Measurements from ENCODE around the gene MEF2A.

The MEF2A gene

DNA sequence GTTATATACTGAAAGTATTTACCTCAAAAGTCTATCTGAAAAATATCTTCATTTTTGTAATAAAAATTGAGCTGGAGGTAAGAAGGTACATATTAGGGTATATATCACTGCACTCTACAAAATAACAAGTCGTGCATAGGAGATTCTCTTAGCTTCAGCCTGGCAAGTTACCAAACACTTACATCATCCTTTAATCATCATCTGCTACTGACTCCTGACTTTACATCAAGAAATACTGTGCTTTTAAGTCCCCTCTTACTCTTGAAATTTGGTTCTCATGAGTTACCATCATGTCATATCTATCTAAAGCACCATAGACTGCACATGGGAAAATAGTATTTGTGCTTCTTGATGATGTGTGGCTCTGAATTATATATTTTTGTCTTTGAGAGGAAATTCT lies 116.7 kb downstream of the MEF2A start:
- Histone ChIP-seq H3K27ac (ENCODE audit: low read depth, low read length) (peak overlapping the region; percentile 52), H3K9me3 (ENCODE audit: control insufficient read depth in 5 of 5, low read length in 5 of 5) (peaks cover 0 to 5% (median 0%) of the 10 kb centered on the region in 5 donors), H3K27me3 (ENCODE audit: control insufficient read depth in 5 of 5, insufficient read depth in 4 of 5, low read length in 5 of 5) (no peaks in the 10 kb centered on the region), H3K4me3 (ENCODE audit: low read depth in 1 of 5, low read length in 5 of 5) (no peak overlapping the region), H3K9ac (ENCODE audit: low read length in 5 of 5) (no peak overlapping the region), H3K36me3 (ENCODE audit: control insufficient read depth in 5 of 5, insufficient read depth in 5 of 5, low read length in 5 of 5) (peaks cover 8 to 45% (median 12%) of the 10 kb centered on the region in 5 donors), H3K4me1 (ENCODE audit: control insufficient read depth in 5 of 5, insufficient read depth in 5 of 5, low read length in 5 of 5) (peaks cover 0 to 16% (median 4%) of the 10 kb centered on the region in 5 donors)

- H3K27me3 ChIP-seq (ENCODE audit: control insufficient read depth in 5 of 5, insufficient read depth in 4 of 5, low read length in 5 of 5): no peaks in the 10 kb centered on the region
- H3K27ac ChIP-seq (ENCODE audit: low read depth, low read length): peak overlapping the region; percentile 52
- H3K4me1 ChIP-seq (ENCODE audit: control insufficient read depth in 5 of 5, insufficient read depth in 5 of 5, low read length in 5 of 5): peaks cover 0 to 16% (median 4%) of the 10 kb centered on the region in 5 donors
- no peak overlapping the region for H3K9ac ChIP-seq (ENCODE audit: low read length in 5 of 5)
- peaks cover 8 to 40% (median 12%) of the 10 kb centered on the region in 5 donors for H3K36me3 ChIP-seq (ENCODE audit: control insufficient read depth in 5 of 5, insufficient read depth in 5 of 5, low read length in 5 of 5)
- H3K9me3 ChIP-seq (ENCODE audit: control insufficient read depth in 5 of 5, low read length in 5 of 5): peaks cover 0 to 5% (median 0%) of the 10 kb centered on the region in 5 donors
- H3K4me3 ChIP-seq (ENCODE audit: low read depth in 1 of 5, low read length in 5 of 5): no peak overlapping the region
These were observed 117.4 kb downstream of the MEF2A start for GRCh38 chr15:99683000-99683670.

GRCh38 chr15:99686290-99686689 lies 120.5 kb downstream of the MEF2A start:
- Histone ChIP-seq H3K9ac (ENCODE audit: low read length in 5 of 5) (no peak overlapping the region), H3K4me1 (ENCODE audit: control insufficient read depth in 5 of 5, insufficient read depth in 5 of 5, low read length in 5 of 5) (peaks cover 0 to 16% (median 4%) of the 10 kb centered on the region in 5 donors), H3K27me3 (ENCODE audit: control insufficient read depth in 5 of 5, insufficient read depth in 4 of 5, low read length in 5 of 5) (no peaks in the 10 kb centered on the region), H3K9me3 (ENCODE audit: control insufficient read depth in 5 of 5, low read length in 5 of 5) (peaks cover 0 to 5% (median 0%) of the 10 kb centered on the region in 5 donors), H3K27ac (ENCODE audit: low read depth, low read length) (no peak overlapping the region), H3K36me3 (ENCODE audit: control insufficient read depth in 5 of 5, insufficient read depth in 5 of 5, low read length in 5 of 5) (peaks cover 9 to 36% (median 14%) of the 10 kb centered on the region in 5 donors), H3K4me3 (ENCODE audit: low read depth in 1 of 5, low read length in 5 of 5) (no peak overlapping the region)

GRCh38 chr15:99692825-99693224 lies 127.0 kb downstream of the MEF2A start:
- Histone ChIP-seq H3K9ac (ENCODE audit: low read length in 5 of 5) (no peak overlapping the region), H3K27me3 (ENCODE audit: control insufficient read depth in 5 of 5, insufficient read depth in 4 of 5, low read length in 5 of 5) (no peaks in the 10 kb centered on the region), H3K4me1 (ENCODE audit: control insufficient read depth in 5 of 5, insufficient read depth in 5 of 5, low read length in 5 of 5) (peaks cover 0 to 4% (median 0%) of the 10 kb centered on the region in 5 donors), H3K36me3 (ENCODE audit: control insufficient read depth in 5 of 5, insufficient read depth in 5 of 5, low read length in 5 of 5) (peaks cover 28 to 51% (median 44%) of the 10 kb centered on the region in 5 donors), H3K9me3 (ENCODE audit: control insufficient read depth in 5 of 5, low read length in 5 of 5) (no peaks in the 10 kb centered on the region), H3K27ac (ENCODE audit: low read depth, low read length) (no peak overlapping the region), H3K4me3 (ENCODE audit: low read depth in 1 of 5, low read length in 5 of 5) (no peak overlapping the region)

DNA sequence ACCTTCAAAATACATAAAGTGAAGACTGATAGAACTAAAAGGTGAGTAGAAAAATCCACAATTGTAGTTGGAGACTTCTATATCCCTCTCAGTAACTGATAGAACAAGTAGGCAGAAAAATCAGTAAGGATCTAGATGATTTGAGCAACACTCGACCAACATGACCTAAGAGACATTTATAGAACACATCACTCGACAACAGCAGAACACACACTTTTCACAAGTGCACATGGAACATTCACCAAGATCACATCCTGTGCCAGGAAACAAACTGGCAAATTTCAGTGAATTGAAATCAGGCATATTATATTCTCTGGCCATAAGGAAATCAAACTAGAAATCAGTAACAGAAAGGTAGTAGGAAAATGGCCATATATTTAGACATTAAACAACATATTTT lies 130.3 kb downstream of the MEF2A start:
- H3K36me3 ChIP-seq (ENCODE audit: control insufficient read depth in 5 of 5, insufficient read depth in 5 of 5, low read length in 5 of 5): peaks cover 20 to 36% (median 29%) of the 10 kb centered on the region in 5 donors
- H3K27ac ChIP-seq (ENCODE audit: low read depth, low read length): no peak overlapping the region
- no peak overlapping the region for H3K9ac ChIP-seq (ENCODE audit: low read length in 5 of 5)

GRCh38 chr15:99702895-99703602 lies 137.3 kb downstream of the MEF2A start:
- peak overlapping the region in 3 of 5 donors; percentile 50 to 57 (median 55) for H3K9ac ChIP-seq (ENCODE audit: low read length in 5 of 5)

More for the DNA sequence above, 130.3 kb downstream of the MEF2A start:
- no peak overlapping the region for H3K4me3 ChIP-seq (ENCODE audit: low read depth in 1 of 5, low read length in 5 of 5)
- H3K4me1 ChIP-seq (ENCODE audit: control insufficient read depth in 5 of 5, insufficient read depth in 5 of 5, low read length in 5 of 5): peaks cover 0 to 9% (median 0%) of the 10 kb centered on the region in 5 donors
- H3K27me3 ChIP-seq (ENCODE audit: control insufficient read depth in 5 of 5, insufficient read depth in 4 of 5, low read length in 5 of 5): no peaks in the 10 kb centered on the region
- no peaks in the 10 kb centered on the region for H3K9me3 ChIP-seq (ENCODE audit: control insufficient read depth in 5 of 5, low read length in 5 of 5)

GRCh38 chr15:99703603-99704443 lies 138.0 kb downstream of the MEF2A start:
- peaks cover 0 to 5% (median 0%) of the 10 kb centered on the region in 5 donors for H3K36me3 ChIP-seq (ENCODE audit: control insufficient read depth in 5 of 5, insufficient read depth in 5 of 5, low read length in 5 of 5)
- H3K4me3 ChIP-seq (ENCODE audit: low read depth in 1 of 5, low read length in 5 of 5): peak overlapping the region in 3 of 5 donors; percentile 20 to 37 (median 28)
- no peaks in the 10 kb centered on the region for H3K27me3 ChIP-seq (ENCODE audit: control insufficient read depth in 5 of 5, insufficient read depth in 4 of 5, low read length in 5 of 5)
- peak overlapping the region; percentile 93 for H3K27ac ChIP-seq (ENCODE audit: low read depth, low read length)
- H3K9me3 ChIP-seq (ENCODE audit: control insufficient read depth in 5 of 5, low read length in 5 of 5): no peaks in the 10 kb centered on the region
- H3K4me1 ChIP-seq (ENCODE audit: control insufficient read depth in 5 of 5, insufficient read depth in 5 of 5, low read length in 5 of 5): peaks cover 11 to 38% (median 30%) of the 10 kb centered on the region in 5 donors
- peak overlapping the region in 4 of 5 donors; percentile 50 to 57 (median 52) for H3K9ac ChIP-seq (ENCODE audit: low read length in 5 of 5)

More at GRCh38 chr15:99702895-99703602, 137.3 kb downstream of the MEF2A start:
- Histone ChIP-seq H3K9me3 (ENCODE audit: control insufficient read depth in 5 of 5, low read length in 5 of 5) (no peaks in the 10 kb centered on the region), H3K4me1 (ENCODE audit: control insufficient read depth in 5 of 5, insufficient read depth in 5 of 5, low read length in 5 of 5) (peaks cover 7 to 31% (median 23%) of the 10 kb centered on the region in 5 donors), H3K27ac (ENCODE audit: low read depth, low read length) (peak overlapping the region; percentile 93), H3K4me3 (ENCODE audit: low read depth in 1 of 5, low read length in 5 of 5) (peak overlapping the region in 2 of 5 donors; percentile 20 to 37), H3K27me3 (ENCODE audit: control insufficient read depth in 5 of 5, insufficient read depth in 4 of 5, low read length in 5 of 5) (no peaks in the 10 kb centered on the region), H3K36me3 (ENCODE audit: control insufficient read depth in 5 of 5, insufficient read depth in 5 of 5, low read length in 5 of 5) (peaks cover 0 to 5% (median 0%) of the 10 kb centered on the region in 5 donors)

- Histone ChIP-seq H3K4me1 (ENCODE audit: control insufficient read depth in 5 of 5, insufficient read depth in 5 of 5, low read length in 5 of 5) (peaks cover 17 to 45% (median 36%) of the 10 kb centered on the region in 5 donors), H3K9me3 (ENCODE audit: control insufficient read depth in 5 of 5, low read length in 5 of 5) (no peaks in the 10 kb centered on the region), H3K4me3 (ENCODE audit: low read depth in 1 of 5, low read length in 5 of 5) (peak overlapping the region in 1 of 5 donors; percentile 37), H3K27ac (ENCODE audit: low read depth, low read length) (peak overlapping the region; percentile 93), H3K27me3 (ENCODE audit: control insufficient read depth in 5 of 5, insufficient read depth in 4 of 5, low read length in 5 of 5) (no peaks in the 10 kb centered on the region), H3K36me3 (ENCODE audit: control insufficient read depth in 5 of 5, insufficient read depth in 5 of 5, low read length in 5 of 5) (peaks cover 0 to 9% (median 0%) of the 10 kb centered on the region in 5 donors), H3K9ac (ENCODE audit: low read length in 5 of 5) (peak overlapping the region in 1 of 5 donors; percentile 23)
These were observed 138.7 kb downstream of the MEF2A start for GRCh38 chr15:99704444-99704838.

DNA sequence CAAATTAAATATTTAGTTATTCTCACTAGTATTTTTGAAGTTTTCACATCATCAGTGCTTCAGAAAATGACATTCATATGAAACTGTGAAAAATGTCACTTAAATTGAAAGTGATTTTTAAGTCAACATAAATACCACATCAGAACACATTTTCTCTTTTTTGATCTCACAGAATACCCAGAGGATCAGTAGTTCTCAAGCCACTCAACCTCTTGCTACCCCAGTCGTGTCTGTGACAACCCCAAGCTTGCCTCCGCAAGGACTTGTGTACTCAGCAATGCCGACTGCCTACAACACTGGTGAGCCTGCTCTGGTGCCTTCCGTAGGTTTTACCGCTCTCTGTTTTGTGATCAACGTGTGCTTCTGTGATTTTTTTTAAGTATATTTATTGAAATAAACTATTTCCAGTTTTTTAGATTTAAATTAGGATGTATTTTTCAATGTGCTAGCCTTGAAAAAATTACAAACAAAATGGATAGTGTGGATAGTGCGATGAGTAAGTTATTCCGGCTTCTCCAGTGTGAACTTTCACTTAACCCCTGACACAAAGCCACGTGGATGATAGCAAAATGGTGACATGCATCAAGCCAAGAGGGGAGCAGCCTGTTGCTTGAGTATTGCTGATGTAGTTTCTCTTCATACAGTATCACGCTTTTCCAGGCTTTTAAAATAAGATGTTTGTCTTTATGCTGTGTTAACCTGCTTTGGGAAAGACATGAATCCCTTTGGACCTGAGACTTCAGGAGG lies 140.9 kb downstream of the MEF2A start:
- Histone ChIP-seq H3K27me3 (ENCODE audit: control insufficient read depth in 5 of 5, insufficient read depth in 4 of 5, low read length in 5 of 5) (no peaks in the 10 kb centered on the region), H3K36me3 (ENCODE audit: control insufficient read depth in 5 of 5, insufficient read depth in 5 of 5, low read length in 5 of 5) (peaks cover 0 to 24% (median 17%) of the 10 kb centered on the region in 5 donors), H3K4me1 (ENCODE audit: control insufficient read depth in 5 of 5, insufficient read depth in 5 of 5, low read length in 5 of 5) (peaks cover 17 to 48% (median 41%) of the 10 kb centered on the region in 5 donors), H3K9me3 (ENCODE audit: control insufficient read depth in 5 of 5, low read length in 5 of 5) (no peaks in the 10 kb centered on the region), H3K4me3 (ENCODE audit: low read depth in 1 of 5, low read length in 5 of 5) (no peak overlapping the region), H3K27ac (ENCODE audit: low read depth, low read length) (peak overlapping the region; percentile 52), H3K9ac (ENCODE audit: low read length in 5 of 5) (peak overlapping the region in 3 of 5 donors; percentile 9 to 40 (median 21))

Data from subcutaneous abdominal adipose tissue (tissue), 5 donors.